ENCODE measurements around the gene GDNF. TPM values are rescaled to one million over a fixed set of nuclear protein-coding genes. Genes with fewer than 3 reads are reported as not detected.

GDNF gene
- total RNA-seq, 2 donors from 2014 or later: 0.58 to 2.4 TPM

DNA sequence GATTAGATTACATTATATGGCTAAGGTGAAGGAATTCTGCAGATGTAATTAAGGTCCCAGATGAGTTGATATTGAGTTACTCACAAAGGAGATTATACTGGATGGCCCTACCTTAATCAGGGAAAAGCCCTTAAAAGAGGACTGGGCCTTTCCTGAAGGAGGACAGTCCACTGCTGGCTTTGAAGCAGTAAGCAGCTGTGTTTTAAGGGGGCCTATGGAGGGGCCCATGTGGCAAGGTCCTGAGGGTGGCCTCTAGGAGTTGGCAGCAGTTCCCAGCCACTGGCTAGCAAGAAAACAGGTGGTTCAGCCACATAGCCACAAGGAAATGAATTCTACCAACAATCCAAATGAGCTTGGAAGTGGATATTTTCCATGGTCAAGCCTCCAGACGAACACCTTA, 36.4 kb upstream of the GDNF start:
- WGBS, 2 experiments (ENCODE audit: insufficient coverage in 1 of 2, insufficient read length in 1 of 2): 83 to 100% methylated on average over 1 of the region's 1 CpG
- Mint-ChIP-seq H3K9me3 (peaks cover 4% of the 10 kb centered on the region), H3K36me3 (ENCODE audit: low read depth) (no peaks in the 10 kb centered on the region), H3K27ac (no peak overlapping the region), H3K27me3 (ENCODE audit: insufficient read depth) (no peaks in the 10 kb centered on the region), H3K4me3 (no peak overlapping the region), H3K4me1 (peaks cover 9% of the 10 kb centered on the region)
- Histone ChIP-seq H3K4me3 (ENCODE audit: low read length) (no peak overlapping the region), H3K4me1 (ENCODE audit: control insufficient read depth, insufficient read depth, low read length) (no peaks in the 10 kb centered on the region), H3K27me3 (ENCODE audit: control insufficient read depth, insufficient read depth, low read length, poor library complexity, severe bottlenecking) (no peaks in the 10 kb centered on the region), H3K9ac (ENCODE audit: extremely low read depth, low read length, poor library complexity, severe bottlenecking) (no peak overlapping the region), H3K36me3 (ENCODE audit: control insufficient read depth, insufficient read depth, low read length) (no peaks in the 10 kb centered on the region), H3K9me3 (ENCODE audit: control insufficient read depth, low read length) (peaks cover 6% of the 10 kb centered on the region), H3K27ac (ENCODE audit: low read depth, low read length) (no peak overlapping the region)
- DNase-seq: no peak
- TF ChIP-seq, protein P1, sequence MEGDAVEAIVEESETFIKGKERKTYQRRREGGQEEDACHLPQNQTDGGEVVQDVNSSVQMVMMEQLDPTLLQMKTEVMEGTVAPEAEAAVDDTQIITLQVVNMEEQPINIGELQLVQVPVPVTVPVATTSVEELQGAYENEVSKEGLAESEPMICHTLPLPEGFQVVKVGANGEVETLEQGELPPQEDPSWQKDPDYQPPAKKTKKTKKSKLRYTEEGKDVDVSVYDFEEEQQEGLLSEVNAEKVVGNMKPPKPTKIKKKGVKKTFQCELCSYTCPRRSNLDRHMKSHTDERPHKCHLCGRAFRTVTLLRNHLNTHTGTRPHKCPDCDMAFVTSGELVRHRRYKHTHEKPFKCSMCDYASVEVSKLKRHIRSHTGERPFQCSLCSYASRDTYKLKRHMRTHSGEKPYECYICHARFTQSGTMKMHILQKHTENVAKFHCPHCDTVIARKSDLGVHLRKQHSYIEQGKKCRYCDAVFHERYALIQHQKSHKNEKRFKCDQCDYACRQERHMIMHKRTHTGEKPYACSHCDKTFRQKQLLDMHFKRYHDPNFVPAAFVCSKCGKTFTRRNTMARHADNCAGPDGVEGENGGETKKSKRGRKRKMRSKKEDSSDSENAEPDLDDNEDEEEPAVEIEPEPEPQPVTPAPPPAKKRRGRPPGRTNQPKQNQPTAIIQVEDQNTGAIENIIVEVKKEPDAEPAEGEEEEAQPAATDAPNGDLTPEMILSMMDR (conservative IDR thresholded peaks at IDR 0.05): no peak

- H3K27ac Mint-ChIP-seq: no peak overlapping the region
- H3K27me3 ChIP-seq (ENCODE audit: control insufficient read depth, insufficient read depth, low read length, poor library complexity, severe bottlenecking): no peaks in the 10 kb centered on the region
Measured at GRCh38 chr5:37875051-37875787, 35.4 kb upstream of the GDNF start.

DNA sequence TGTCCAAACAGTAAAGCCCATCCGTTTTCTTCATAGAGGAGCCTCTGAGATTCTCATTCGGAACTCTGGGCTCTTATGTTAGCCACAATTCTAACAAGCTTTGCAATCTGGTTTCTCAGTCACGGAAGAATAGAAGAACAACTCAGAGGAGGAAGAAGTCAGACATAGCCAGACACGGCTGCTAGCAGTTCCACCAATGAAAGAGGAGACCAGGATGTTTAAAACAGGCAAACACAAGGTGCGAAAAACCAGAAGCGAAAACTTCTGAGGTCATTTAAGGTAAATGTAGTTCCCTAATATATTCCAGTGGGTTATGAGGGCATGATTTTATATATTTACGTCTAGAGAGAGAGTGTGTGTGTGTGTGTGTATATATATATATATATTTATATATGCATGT, 34.1 kb upstream of the GDNF start:
- H3K27me3 Mint-ChIP-seq (ENCODE audit: insufficient read depth): no peaks in the 10 kb centered on the region
- H3K36me3 Mint-ChIP-seq (ENCODE audit: low read depth): no peaks in the 10 kb centered on the region
- TF ChIP-seq, protein P1 (conservative IDR thresholded peaks at IDR 0.05): no peak
- H3K4me3 ChIP-seq (ENCODE audit: low read length): no peak overlapping the region
- no peak overlapping the region for H3K4me3 Mint-ChIP-seq
- peaks cover 4% of the 10 kb centered on the region for H3K9me3 Mint-ChIP-seq
- no peaks in the 10 kb centered on the region for H3K36me3 ChIP-seq (ENCODE audit: control insufficient read depth, insufficient read depth, low read length)
- no peak for DNase-seq
- H3K27ac Mint-ChIP-seq: no peak overlapping the region
- H3K27me3 ChIP-seq (ENCODE audit: control insufficient read depth, insufficient read depth, low read length, poor library complexity, severe bottlenecking): no peaks in the 10 kb centered on the region
- 94 to 99% methylated on average over 6 of the region's 7 CpGs for WGBS, 2 experiments (ENCODE audit: insufficient coverage in 1 of 2, insufficient read length in 1 of 2)
- peaks cover 6% of the 10 kb centered on the region for H3K9me3 ChIP-seq (ENCODE audit: control insufficient read depth, low read length)
- no peak overlapping the region for H3K9ac ChIP-seq (ENCODE audit: extremely low read depth, low read length, poor library complexity, severe bottlenecking)
- H3K4me1 ChIP-seq (ENCODE audit: control insufficient read depth, insufficient read depth, low read length): no peaks in the 10 kb centered on the region
- H3K4me1 Mint-ChIP-seq: peaks cover 4% of the 10 kb centered on the region
- H3K27ac ChIP-seq (ENCODE audit: low read depth, low read length): no peak overlapping the region

More at GRCh38 chr5:37875051-37875787, 35.4 kb upstream of the GDNF start:
- Histone ChIP-seq H3K9ac (ENCODE audit: extremely low read depth, low read length, poor library complexity, severe bottlenecking) (no peak overlapping the region), H3K4me3 (ENCODE audit: low read length) (no peak overlapping the region), H3K4me1 (ENCODE audit: control insufficient read depth, insufficient read depth, low read length) (no peaks in the 10 kb centered on the region), H3K27ac (ENCODE audit: low read depth, low read length) (no peak overlapping the region), H3K9me3 (ENCODE audit: control insufficient read depth, low read length) (peaks cover 6% of the 10 kb centered on the region), H3K36me3 (ENCODE audit: control insufficient read depth, insufficient read depth, low read length) (no peaks in the 10 kb centered on the region)
- H3K27me3 Mint-ChIP-seq (ENCODE audit: insufficient read depth): no peaks in the 10 kb centered on the region
- H3K9me3 Mint-ChIP-seq: peaks cover 4% of the 10 kb centered on the region
- peaks cover 9% of the 10 kb centered on the region for H3K4me1 Mint-ChIP-seq
- no peak for DNase-seq
- no peaks in the 10 kb centered on the region for H3K36me3 Mint-ChIP-seq (ENCODE audit: low read depth)
- no peak overlapping the region for H3K4me3 Mint-ChIP-seq
- TF ChIP-seq, protein P1 (conservative IDR thresholded peaks at IDR 0.05): no peak
- 75 to 77% methylated on average over 3 to 6 of the region's 6 CpGs for WGBS, 2 experiments (ENCODE audit: insufficient coverage in 1 of 2, insufficient read length in 1 of 2)
